Epithelial cell of esophagus (primary cell): Measurements from ENCODE around the gene FABP1.

ENCODE experiments used
- DNase-seq: peaks from one replicate; pipeline ENCODE4 v3.0.0; 2010; ENCODE audit warnings: low read depth
- H3K4me3 ChIP-seq: 2 replicates; pipeline ENCODE4 v1.5.1; 2011; ENCODE audit warnings: mild to moderate bottlenecking, low read length, control low read depth
- CTCF ChIP-seq: IDR thresholded peaks from 2 replicates; pipeline ENCODE4 v1.5.1; 2011; ENCODE audit warnings: low read depth, mild to moderate bottlenecking, low read length, control low read depth, inconsistent platforms; ENCODE audit not compliant: insufficient read depth; ENCODE audit errors: missing control alignments

FABP1 gene

GRCh38 chr2:88098558-88098900, 29.3 kb downstream of the FABP1 start:
- H3K4me3 ChIP-seq, result no peak overlapping the region
- DNase-seq, result no peak
- TF ChIP-seq CTCF, result no peak

- no peak for DNase-seq
- no peak for TF ChIP-seq CTCF
- no peak overlapping the region for H3K4me3 ChIP-seq
These were observed 29.8 kb downstream of the FABP1 start for GRCh38 chr2:88097891-88098557.

- no peak for DNase-seq
- H3K4me3 ChIP-seq, result no peak overlapping the region
- no peak for TF ChIP-seq CTCF
These were observed 30.7 kb downstream of the FABP1 start for GRCh38 chr2:88097192-88097591.

- DNase-seq, result no peak
- no peak for TF ChIP-seq CTCF
- H3K4me3 ChIP-seq, result no peak overlapping the region
These were observed 31.2 kb downstream of the FABP1 start for GRCh38 chr2:88096708-88097107.

GRCh38 chr2:88095022-88095421, 32.8 kb downstream of the FABP1 start:
- H3K4me3 ChIP-seq, result no peak overlapping the region
- TF ChIP-seq CTCF, result no peak
- DNase-seq, result no peak

- no peak overlapping the region for H3K4me3 ChIP-seq
- no peak for DNase-seq
- TF ChIP-seq CTCF, result no peak
These were observed 35.1 kb downstream of the FABP1 start for GRCh38 chr2:88092773-88093172.

GRCh38 chr2:88091943-88092342, 35.9 kb downstream of the FABP1 start:
- no peak for DNase-seq
- H3K4me3 ChIP-seq, result no peak overlapping the region
- no peak for TF ChIP-seq CTCF
